DND-41 (cell line): Measurements from ENCODE around the gene RBMS3.

Experiments
- CTCF ChIP-seq: IDR thresholded peaks from 2 replicates; pipeline ENCODE4 v1.5.1; 2012; ENCODE audit warnings: borderline replicate concordance, low read length, moderate library complexity, mild to moderate bottlenecking; ENCODE audit not compliant: poor library complexity, severe bottlenecking; ENCODE audit errors: extremely low read depth
- EZH2 ChIP-seq: IDR thresholded peaks from 3 replicates; pipeline ENCODE4 v1.6.1; 2012; ENCODE audit warnings: borderline replicate concordance, low read depth, mild to moderate bottlenecking, moderate library complexity, low read length, inconsistent platforms; ENCODE audit not compliant: severe bottlenecking

GRCh38 chr3:29314727-29315088, 33.8 kb downstream of the RBMS3 start:
- TF ChIP-seq CTCF (no peak), EZH2 (no peak)
